H1 (cell line): ENCODE results near the gene DPYSL3. TPM values are rescaled to one million over a fixed set of nuclear protein-coding genes. Genes with fewer than 3 reads are reported as not detected.

Experiments
- BCL11A ChIP-seq, 2 experiments: IDR thresholded peaks; one replicate each; pipeline ENCODE4 v1.6.1; 2011; ENCODE audit warnings: low read depth in 2 of 2, low read length in 2 of 2, mild to moderate bottlenecking in 2 of 2
- TCF12 ChIP-seq: IDR thresholded peaks from 2 replicates; pipeline ENCODE4 v1.6.1; 2011; ENCODE audit warnings: low read depth, mild to moderate bottlenecking, low read length
- polyA plus RNA-seq, 7 experiments: library from polyadenylated mRNA; depleted of rRNA in 3 of 7; stranded (reverse) in 5 of 7; unstranded in 2 of 7; fragments of >200 nt in 5 of 7; fragments of 200-250 nt in 2 of 7; gene quantifications; 1 replicate in 5 of 7; 2 replicates in 1 of 7; 4 replicates in 1 of 7; pipeline versions ENCODE4 v1.2.1 to v1.2.3, GENCODE V29; 2011 to 2013; ENCODE audit warnings: missing spikeins in 2 of 7, mixed read lengths in 2 of 7
- total RNA-seq: library from RNA; stranded (reverse); fragmentation: NEBNext Ultra II Directional; extraction: Animal tissue kit (Norgen Biotek cat#: 25700); gene quantifications from 2 replicates; pipeline ENCODE4 v1.2.1, GENCODE V29; 2021

Gene DPYSL3
- total and polyA plus RNA-seq, 2 of the 8 experiments (the other 6 are each of a cell fraction or from before 2014, with no cell fraction given): 268 to 387 TPM

DNA sequence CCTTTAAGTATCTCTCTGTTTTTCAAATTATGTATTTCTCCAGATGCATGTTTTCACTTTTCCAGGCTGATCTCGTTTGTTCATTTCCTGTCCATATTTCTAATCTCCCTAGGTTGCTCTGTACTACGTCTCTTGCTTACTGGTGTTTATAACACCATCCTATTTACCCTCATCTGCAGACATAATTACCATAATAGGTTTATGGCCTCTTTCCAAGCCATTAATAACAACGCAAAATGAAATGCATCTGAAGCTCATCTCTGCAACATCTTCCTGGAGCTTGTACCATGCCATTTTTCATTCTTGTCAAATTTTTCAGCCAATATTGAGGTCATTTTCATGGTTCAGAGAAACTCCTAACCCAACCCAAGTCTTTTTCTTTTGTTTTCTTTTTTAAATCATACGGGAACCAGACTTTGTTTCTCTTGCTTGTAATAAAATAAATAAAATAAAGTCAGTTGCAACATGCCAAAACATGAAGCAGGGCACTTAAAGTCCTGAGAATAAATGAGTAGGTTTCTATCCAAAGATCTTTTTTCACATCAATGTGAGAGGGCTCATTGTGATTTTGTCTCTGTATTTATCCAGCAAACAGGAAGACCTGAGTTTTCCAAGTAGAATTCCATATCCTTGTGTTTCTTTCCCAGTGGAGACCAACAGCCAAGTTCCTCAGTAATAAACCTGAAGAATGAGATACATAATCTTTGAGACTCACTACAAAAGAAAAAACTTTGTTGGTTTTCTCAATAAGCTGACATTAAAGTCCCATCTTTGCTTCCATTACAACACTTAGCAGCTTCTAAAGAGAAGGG is 37.0 kb downstream of the DPYSL3 start (continued):
- TF ChIP-seq TCF12 (no peak), BCL11A (IDR thresholded peaks at IDR 0.05; ENCODE audit: low read depth in 2 of 2, low read length in 2 of 2) (no peak)
